ENCODE measurements around the gene WDR86. TPM values are rescaled to one million over a fixed set of nuclear protein-coding genes. Genes with fewer than 3 reads are reported as not detected.

Gene WDR86
- total RNA-seq, 2 experiments from 2014 or later: not detected

DNA sequence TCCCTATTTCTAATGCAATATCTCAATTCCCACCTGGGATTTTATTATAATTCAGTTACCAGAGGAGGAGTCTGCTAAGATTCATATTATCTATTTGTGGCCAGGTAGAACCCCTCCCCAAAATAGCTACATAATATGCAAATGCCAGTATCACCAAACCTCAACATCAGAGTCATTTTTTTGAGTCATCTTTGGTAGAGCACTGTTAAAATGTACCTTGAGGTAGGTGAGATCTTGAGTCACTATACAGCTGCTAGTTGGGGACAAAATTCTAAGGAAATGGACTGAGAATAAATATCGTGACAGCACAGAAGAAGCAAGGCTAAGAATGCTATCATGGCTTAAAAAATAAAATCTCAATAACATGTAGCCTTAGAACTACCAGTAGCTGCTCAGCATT is 34.8 kb upstream of the WDR86 start:
- CTCF ChIA-PET: interaction anchor here (2.7 kb wide), 1 partner anchor 76 kb away, joined by 8 read pairs; no protein-coding TSS in a partner anchor
- POLR2A ChIA-PET: no interaction called here

DNA sequence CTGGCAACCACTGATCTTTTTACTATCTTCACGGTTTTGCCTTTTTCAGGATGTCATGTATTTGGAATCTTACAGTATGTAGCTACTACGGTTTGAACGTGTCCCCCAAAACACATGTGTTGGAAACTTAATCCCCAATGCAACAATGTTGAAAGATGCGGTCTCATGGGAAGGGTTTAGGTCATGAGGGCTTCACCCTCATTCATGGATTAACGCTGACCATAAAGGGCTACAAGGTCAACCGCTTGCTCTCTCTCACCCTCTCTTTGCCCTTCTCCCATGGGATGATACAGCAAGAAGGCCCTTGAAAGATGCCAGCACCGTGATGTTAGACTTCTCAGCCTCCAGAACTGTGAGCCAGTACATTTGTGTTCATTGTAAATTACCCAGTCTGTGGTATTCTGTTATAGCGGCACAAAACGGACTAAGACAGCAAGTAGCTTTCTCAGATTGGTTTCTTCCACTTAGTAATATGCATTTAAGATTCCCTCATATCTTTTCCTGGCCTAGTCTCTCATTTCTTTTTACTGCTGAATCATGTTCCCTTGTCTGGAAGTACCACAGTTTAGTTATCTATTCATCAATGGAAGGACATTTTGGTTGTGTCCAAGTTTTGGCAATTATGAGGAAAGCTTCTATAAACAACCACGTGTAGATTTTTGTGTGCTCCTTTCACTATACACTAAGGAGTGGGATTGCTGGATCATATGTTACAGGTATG is 33.1 kb upstream of the WDR86 start:
- ChIA-PET POLR2A (interaction anchor here (0.6 kb wide), 1 partner anchor 65 kb away, joined by 3 read pairs; no protein-coding TSS in a partner anchor), CTCF (interaction anchor here (0.8 to 2.7 kb wide), 2 partner anchors 47 to 74 kb away, joined by 3 to 8 read pairs; no protein-coding TSS in a partner anchor)

DNA sequence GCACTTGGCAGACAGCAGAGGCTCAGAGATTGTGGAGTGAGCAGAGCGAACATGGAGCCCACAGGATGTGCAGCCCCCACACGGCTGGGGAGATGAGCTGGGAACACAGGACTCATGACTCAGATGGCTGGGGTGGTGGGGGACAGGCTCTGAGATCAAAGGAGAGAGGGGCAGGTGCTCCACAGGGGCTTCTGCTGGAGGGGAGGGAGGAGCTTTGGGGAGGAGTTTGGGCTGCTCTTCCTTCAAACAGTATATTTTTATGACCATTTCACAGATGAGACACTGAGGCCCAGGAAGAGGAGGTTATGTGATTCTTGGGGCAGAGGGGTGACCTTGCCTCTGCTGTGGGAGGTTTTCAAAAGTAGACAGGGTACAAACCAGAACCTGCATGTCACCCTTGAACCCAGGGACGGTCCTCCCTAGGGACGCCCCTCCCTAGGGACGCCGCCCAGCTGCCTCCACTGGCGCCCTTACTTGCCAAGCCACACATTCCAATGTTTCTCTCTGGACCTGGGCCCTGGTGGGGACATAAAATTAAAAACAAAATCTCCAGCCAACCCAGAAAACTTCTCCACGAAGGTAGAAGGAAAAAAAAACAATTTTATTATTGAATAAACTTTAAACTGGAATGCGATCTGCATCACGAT is 31.1 kb upstream of the WDR86 start:
- CTCF ChIA-PET: interaction anchor here (0.8 to 1.1 kb wide), 3 partner anchors 68 to 114 kb away, joined by 3 read pairs; no protein-coding TSS in a partner anchor
- POLR2A ChIA-PET: interaction anchor here (0.6 kb wide), 1 partner anchor 121 kb away, joined by 3 read pairs; no protein-coding TSS in a partner anchor

DNA sequence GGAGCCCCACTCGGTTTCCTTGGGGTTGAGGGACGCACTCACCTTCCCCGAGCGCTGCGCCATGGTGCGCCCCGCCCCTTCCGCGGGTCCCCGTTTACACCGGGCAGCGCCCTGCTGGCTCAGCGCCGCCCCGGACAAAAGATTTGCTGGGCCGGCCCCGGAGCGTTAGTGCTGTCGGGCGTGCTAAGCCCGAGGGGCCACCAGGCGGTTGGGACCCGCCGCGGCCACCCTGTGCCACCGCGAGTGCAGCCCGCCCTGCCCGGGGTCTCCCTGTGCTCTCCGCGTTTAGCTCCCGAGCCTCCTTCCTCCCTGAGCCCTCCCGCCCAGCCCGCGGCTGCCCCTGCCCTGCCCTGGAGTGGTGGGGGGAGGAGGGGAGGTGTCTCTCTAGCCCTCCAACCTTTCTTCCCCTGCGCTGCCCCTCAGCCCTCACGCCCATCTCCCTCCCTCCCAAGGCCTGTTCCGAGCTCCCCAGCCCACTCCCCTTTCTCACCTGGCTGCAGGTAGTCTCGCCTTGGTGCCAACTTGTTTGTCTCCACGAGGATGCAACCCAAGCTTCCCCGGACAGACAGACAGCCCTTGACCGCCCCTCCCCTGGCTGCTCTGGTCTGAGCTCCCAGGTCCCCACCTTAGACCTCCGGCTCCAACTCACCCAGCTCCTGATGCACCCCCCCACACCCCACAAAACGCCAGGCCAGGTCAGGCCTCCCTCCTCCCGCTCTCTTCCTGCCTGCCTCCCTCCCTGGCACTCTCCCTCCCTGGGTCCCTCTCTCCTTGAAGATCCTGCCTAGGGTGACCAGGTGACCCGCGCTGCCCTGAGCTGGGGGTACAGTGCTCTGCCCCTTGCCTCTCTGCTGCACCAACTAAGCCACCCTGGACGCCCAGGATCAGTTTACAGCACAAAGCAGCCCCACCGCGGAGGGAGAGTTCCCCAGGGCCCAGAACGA is 30.3 kb upstream of the WDR86 start, which contains the start of gene CRYGN:
TSS of gene CRYGN (minus strand) at position 287 of the 944 bp plus-strand sequence. CDS start at position 63, 224 bp downstream.
- CTCF ChIA-PET: interaction anchor here (0.9 to 1.1 kb wide), 2 partner anchors 67 to 72 kb away, joined by 3 read pairs; no protein-coding TSS in a partner anchor
- POLR2A ChIA-PET: interaction anchor here (0.6 kb wide), 1 partner anchor 122 kb away, joined by 3 read pairs; no protein-coding TSS in a partner anchor

DNA sequence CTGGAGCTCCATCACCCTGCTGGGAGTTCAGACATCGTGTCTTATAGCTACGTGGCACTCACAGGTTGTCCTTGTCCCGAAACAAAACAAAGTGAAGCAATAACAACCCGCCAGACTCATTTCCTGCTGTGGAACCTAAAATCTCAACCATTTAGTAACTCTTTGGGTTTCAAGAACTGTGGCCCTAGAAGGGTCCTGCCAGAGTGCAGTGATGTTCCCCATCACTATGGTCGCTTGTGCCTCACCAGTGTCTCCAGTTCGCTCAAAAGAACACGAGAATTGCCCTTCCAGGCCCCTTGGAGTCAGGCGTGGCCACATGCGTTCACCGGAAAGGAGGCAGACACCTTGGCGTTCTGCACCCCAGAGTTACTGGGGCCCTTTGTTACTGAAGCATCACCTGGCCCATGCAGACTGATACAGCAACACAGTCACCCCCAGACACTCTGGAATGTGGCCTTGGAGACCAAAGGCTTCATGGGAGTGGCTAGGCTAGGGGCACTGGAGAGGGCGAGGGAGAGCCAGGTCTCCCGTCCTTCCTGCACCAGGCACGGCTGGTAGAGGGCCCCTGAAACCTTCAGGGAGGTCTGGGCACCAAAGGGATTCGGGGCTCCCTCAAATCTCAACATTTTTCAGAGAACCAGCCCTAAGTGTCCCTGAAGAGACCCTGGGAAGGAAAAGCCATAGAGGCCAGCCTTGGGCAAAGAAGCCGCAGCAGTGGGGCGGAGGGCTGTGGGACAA is 29.2 kb upstream of the WDR86 start:
- CTCF ChIA-PET: no interaction called here
- POLR2A ChIA-PET: no interaction called here

DNA sequence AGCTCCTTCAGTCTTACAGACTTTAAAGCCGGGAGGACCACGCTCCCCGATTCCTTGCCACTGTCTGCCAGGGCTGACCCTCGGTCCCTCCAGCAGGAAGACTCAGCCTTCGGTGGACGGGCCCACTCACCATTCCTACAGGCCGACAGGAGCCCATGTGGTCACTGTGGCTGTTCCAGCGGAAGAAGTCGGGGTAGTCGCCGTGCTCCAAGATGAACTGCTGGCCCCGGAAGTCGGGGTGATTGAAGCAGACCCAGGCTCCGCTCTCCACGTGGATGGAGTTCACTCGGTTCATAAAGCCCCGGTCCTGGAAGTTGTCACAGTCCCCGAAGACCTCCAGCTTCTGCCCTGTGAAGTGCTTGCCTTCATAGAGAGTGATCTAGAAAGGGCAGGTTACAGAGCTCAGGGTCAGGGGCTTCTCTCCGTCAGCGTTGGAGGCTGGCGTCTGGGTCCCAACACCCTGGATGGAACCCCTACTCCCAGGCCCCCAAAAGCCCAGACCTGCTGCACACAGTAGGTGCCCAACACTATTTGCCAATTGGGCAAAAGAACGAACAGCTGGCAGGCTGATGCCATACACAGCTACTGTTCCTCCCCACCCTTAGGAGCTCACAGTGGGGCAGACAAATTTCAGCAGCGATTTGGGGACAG is 28.2 kb upstream of the WDR86 start:
- POLR2A ChIA-PET: interaction anchor here (0.6 to 1.2 kb wide), 2 partner anchors 23 to 73 kb away, joined by 3 to 4 read pairs; no protein-coding TSS in a partner anchor
- CTCF ChIA-PET: interaction anchor here (0.8 to 2.3 kb wide), 3 partner anchors 10 to 136 kb away, joined by 3 to 9 read pairs (median 3); no protein-coding TSS in a partner anchor

DNA sequence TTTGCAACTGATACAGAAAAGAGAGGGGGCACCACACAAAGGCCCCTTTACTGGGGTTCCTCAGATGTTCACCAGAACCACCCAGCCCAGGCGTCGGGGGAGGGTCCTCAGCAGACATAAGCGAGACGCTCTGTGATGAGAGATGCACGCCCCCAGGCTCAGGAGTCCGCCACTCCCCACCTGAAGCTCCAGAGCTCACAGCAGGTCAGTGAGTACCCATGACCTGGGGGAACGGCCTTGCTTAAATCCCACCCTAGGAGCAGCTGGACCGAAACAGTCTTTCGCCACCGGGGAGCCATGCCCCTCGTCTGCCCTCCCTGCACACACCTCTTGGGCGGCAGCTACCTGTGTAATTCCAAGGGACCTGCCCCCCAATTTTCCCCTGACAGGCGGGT is 27.3 kb upstream of the WDR86 start:
- POLR2A ChIA-PET: interaction anchor here (1.2 kb wide), 1 partner anchor 22 kb away, joined by 3 read pairs; no protein-coding TSS in a partner anchor
- CTCF ChIA-PET: interaction anchor here (0.6 to 2.3 kb wide), 4 partner anchors 11 to 135 kb away, joined by 3 to 9 read pairs (median 3); no protein-coding TSS in a partner anchor

DNA sequence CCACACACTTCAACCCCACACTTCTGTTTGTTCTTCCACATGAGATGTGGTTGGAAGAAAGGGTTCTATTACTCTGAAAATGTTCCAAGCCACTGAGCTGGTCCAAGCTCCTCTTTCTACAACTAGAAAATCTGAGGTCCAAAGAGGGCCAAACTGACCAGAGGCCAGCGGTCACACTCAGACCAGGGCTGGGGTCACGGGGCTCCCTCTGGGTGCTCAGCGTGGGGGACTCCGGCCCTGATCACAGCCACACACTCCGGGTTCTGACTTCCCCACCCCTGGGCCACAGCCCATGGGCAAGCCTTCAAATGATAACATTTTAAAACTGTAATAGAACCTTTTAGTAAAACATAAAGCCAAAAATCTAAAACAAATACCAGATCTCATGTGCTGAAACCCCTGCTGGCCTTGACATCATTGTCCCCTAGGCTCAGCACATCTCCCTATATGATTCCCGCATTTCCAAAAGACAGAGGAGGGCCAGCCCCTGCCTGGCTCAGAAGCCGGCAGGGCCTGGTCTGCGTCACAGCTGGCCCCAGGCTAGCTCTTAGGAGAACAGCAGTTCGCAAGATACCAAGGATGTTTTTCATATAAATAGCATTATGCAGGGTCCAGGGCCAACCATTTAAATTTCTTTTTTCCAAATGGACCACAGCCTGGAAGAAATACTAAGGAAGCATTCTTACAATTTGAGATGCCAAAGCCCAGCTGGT is 26.8 kb upstream of the WDR86 start:
- ChIA-PET POLR2A (interaction anchor here (1.2 kb wide), 1 partner anchor 21 kb away, joined by 3 read pairs; no protein-coding TSS in a partner anchor), CTCF (interaction anchor here (0.6 to 2.3 kb wide), 3 partner anchors 11 to 126 kb away, joined by 3 to 9 read pairs (median 3); no protein-coding TSS in a partner anchor)

DNA sequence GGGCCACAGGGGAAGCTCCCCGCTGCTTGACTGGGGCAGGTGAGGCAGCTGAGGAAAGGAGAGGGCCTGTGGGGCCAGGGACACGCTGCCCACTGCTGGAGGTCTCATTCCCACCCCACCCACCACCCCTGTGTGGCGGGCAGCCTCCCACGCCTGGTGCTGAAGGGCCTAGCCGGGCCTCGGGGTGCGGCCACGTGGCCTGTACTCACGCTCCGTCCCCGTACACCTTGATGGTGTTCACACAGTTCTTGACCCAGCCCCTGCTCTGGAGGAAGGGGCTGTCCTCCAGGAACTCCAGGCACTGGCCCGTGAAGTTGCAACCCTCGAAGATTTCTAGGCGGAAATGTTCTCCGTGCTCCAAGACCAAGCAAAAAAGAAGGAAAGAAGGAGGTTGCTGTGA is 26.1 kb upstream of the WDR86 start:
- ChIA-PET POLR2A (no interaction called here), CTCF (interaction anchor here (1.5 kb wide), 1 partner anchor 24 kb away, joined by 3 read pairs; no protein-coding TSS in a partner anchor)

DNA sequence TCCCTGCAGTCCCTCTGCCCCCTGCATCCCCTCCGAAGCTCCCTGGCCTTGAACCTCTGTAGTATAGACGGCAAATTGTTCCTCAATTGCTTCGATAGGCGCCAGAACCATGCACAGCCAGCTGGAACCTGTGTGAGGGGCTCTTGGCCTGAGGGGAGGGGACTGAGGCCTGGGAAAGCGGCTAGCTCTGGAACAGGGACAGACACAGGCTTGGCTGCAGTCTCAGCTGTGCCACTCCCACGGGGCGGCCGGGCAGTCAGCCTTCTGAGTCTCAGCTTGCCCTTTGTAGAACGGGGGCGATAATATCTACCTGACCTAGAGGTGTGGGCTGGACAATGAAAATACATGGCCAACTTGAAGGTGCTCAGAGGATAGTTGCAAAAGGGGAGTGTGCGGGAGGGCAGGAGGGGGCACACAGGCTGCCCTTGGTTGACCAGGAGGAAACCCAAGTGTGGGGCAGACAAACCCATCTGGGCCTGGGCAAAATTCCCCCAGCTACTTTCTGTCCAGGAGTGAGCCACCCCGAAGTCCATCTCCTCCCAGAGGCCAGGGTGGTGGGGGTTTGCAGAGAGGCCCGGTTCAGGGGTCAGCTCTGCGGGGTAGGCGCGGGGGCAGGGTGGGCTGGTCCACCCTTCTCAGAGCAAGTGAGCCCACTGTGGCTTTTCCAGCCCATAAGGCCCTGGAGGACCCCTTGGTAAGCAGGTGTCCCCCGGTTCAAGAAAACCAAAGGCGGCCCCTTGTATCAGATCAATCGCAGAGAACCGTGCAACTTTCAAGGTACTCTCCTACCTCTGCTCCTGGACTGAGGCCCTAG is 25.5 kb upstream of the WDR86 start:
- ChIA-PET CTCF (interaction anchor here (1.5 kb wide), 1 partner anchor 23 kb away, joined by 3 read pairs; no protein-coding TSS in a partner anchor), POLR2A (no interaction called here)

DNA sequence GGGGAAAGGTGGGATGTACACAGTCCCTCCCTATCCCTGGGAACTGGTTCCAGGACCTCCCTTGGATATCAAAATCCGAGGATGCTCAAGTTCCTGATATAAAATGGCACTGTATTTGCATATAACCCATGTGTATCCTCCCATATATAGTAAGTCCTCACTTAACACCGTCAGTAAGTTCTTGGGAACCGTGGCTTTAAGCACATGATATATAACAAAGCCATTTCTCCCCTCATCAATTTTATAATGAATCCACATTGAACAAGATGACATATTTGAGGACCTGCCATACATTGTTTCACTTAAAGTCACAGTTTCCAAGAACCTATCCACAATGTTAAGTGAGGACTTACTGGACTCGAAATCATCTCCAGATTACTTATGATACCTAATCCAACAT is 24.7 kb upstream of the WDR86 start:
- ChIA-PET POLR2A (no interaction called here), CTCF (interaction anchor here (0.5 kb wide), 1 partner anchor 132 kb away, joined by 3 read pairs; no protein-coding TSS in a partner anchor)

DNA sequence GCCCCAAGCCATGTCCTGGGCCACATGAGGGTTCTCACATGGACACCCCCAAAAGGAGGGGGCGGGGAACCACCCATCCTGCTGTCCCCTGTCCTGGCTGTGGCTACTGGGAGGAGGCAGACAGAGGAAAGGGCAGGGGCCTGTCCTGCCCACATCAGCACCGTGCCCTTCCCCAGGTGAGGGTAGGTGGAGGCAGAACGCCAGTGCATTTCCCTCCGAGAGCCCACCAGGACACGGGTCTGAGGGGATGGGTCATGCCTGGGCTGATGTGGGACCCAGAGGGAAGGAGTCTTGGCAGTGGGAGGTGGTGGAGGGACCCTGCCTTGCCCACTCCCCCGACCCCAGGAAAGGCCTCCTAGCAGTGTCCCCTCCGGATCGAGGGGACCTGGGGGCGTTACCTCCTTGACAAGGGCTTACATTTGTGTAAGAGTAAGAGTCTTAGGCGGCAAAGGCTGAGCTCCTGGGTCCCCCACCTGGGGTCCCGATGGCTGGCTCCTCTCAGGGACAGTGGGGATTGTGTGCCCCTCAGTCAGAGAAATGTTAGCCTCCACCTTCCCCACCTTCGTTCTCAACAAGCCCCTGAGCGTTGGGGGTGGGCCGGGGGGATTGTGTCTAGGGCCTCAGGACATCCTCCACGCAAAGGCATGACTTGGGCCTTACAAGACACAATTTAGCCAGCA is 24.0 kb upstream of the WDR86 start:
- CTCF ChIA-PET: interaction anchor here (0.5 kb wide), 1 partner anchor 131 kb away, joined by 3 read pairs; no protein-coding TSS in a partner anchor
- POLR2A ChIA-PET: no interaction called here

DNA sequence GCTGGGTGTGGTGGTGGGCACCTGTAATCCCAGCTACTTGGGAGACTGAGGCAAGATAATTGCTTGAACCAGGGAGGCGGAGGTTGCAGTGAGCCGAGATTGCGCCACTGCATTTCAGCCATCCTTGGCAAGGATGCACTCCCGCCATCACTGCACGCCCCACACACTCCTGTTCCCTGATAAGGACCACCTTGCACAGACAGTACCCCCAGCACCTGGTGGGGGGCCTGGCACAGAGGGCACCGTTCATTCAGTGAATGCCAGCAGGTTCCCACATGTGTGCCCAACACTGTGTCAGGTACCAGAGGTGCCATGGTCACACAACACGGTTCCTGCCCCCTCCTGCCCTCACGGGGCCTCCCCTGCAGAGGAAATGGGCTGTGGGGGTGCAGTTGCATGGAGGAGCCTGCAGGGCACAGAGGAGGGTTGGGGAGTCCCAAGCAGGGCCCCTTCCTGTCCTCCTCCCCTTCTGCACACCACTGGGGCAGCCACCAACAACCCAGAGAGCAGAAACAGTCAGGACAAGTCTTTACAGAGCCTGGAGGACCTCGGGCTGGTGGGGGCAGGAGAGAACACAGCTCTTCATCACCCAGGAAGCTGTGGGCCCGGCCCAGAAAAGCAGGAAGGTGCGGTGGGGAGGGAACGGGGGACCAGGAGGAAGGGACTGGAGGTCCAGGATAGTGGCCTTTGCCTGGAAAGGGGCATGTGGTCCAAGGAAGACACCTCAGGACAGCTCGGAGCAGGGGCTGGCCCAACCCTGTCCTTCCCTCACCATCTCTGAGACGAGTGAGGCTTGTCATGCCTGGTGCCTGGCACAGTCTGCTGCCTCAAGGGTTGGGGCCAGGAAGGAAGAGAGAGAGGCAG is 23.1 kb upstream of the WDR86 start:
- CTCF ChIA-PET: no interaction called here
- POLR2A ChIA-PET: no interaction called here

DNA sequence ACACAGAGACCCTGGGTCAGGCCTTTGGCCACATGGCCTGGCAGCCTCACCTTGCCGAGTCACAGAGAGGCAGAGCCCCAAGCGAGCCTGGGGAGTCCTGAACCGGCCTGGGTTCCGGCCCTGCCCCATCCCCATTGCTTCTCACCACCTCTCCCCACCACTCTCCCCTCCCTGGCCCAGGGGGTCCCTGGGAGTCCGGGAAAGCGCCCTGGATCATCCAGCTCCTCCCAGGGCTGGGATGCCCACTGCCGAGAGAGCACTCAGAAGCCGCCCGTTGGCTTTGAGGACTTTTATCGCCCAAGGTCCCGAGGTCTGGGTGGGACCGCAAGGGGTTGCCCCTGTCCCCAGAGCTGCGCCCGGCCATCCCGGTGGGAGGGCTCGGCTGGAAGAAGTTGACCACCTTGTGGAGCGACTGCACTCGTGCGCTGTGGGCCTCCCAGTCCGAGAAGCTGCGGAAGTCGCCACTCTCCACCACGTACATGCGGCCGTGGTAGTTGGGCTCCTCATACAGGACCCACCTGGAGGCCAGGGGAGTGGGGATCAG is 22.0 kb upstream of the WDR86 start:
- ChIA-PET POLR2A (no interaction called here), CTCF (no interaction called here)
